Right lobe of liver (tissue), 4 donors: ENCODE results near the gene STK24.

Source experiments
- CTCF ChIP-seq, 4 donors: fragments of 200-600 bp in 3 of 4; fragments of 450-650 bp in 1 of 4; IDR thresholded peaks; one replicate each; pipeline versions ENCODE4 v1.5.1 to v1.8.0; 2016 to 2022; ENCODE audit warnings: antibody characterized with exemption in 4 of 4, mild to moderate bottlenecking in 2 of 4
- POLR2A ChIP-seq: fragments of 450-650 bp; IDR thresholded peaks from one replicate; pipeline ENCODE4 v1.6.1; 2017; ENCODE audit warnings: antibody characterized with exemption, mild to moderate bottlenecking
- donor health status: DM: no; HTN: no; CAD: no.
- donor health status: DM: no; HTN: no; CAD: no.
- donor health status: DM: no; HTN: yes; CAD: no.

- no peak for TF ChIP-seq CTCF (IDR thresholded peaks at IDR 0.05)
- TF ChIP-seq POLR2A = no peak
Observed at GRCh38 chr13:98450026-98450425, 126.9 kb downstream of the STK24 start.
